Measurements from ENCODE around the gene CASP6. TPM values are rescaled to one million over a fixed set of nuclear protein-coding genes. Genes with fewer than 3 reads are reported as not detected.

The CASP6 gene
- total and polyA plus RNA-seq, 2 of the 8 experiments (the other 6 are each of a cell fraction or from before 2014, with no cell fraction given): 29.5 to 35.1 TPM

DNA sequence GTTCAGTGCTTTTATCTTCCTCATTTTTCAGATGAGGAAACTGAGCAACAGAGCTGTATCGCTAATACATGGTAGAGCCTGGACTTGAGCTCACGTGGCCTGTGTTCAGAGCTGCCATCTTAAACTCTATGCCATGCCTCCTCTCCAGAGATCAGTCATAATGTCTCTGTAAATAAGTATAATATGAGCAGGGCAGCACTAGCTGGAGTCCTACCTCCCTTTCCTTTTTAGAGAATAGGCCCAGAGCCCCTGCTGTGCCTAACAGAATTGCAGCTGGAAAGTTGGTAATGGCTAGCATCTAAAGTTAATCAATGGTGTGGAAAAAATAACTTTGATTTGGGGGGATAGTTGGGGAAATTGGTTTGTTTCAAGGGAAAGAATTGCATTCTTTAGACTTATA lies 20.4 kb downstream of the CASP6 start:
- Histone ChIP-seq H2AFZ (ENCODE audit: low read length) (no peak overlapping the region), H3K27ac (ENCODE audit: low read depth, low read length) (no peak overlapping the region), H3K9ac (replicated peaks in 1 of 4; ENCODE audit: extremely low read depth in 1 of 4, low read depth in 3 of 4, low read length in 3 of 4) (no peak overlapping the region), H3K79me1 (ENCODE audit: low read depth, low read length) (no peaks in the 10 kb centered on the region), H3K56ac (replicated peaks; ENCODE audit: insufficient read length, low read depth, low read length) (no peak overlapping the region), H3K79me2 (ENCODE audit: control insufficient read depth in 1 of 2, insufficient read depth in 2 of 2, low read length in 2 of 2) (no peaks in the 10 kb centered on the region), H2BK20ac (ENCODE audit: low read length) (no peak overlapping the region), H3K23ac (ENCODE audit: insufficient read length) (no peak overlapping the region), H4K8ac (ENCODE audit: extremely low read depth, insufficient read depth, low read length) (no peak overlapping the region), H3K4ac (replicated peaks; ENCODE audit: insufficient read length, low read depth, low read length) (no peak overlapping the region), H2BK120ac (replicated peaks; ENCODE audit: low read depth, low read length) (no peak overlapping the region), H3K18ac (ENCODE audit: extremely low read depth, low read length) (no peak overlapping the region; the same call in 1 of the 2 replicates), H2AK5ac (ENCODE audit: low read depth, low read length) (no peak overlapping the region), H3K23me2 (ENCODE audit: low read depth, low read length) (no peaks in the 10 kb centered on the region), H2BK5ac (ENCODE audit: low read depth, low read length) (no peak overlapping the region), H3K36me3 (ENCODE audit: control insufficient read depth in 2 of 4, insufficient read depth in 4 of 4, low read length in 3 of 4) (peaks cover 0 to 9% (median 1%) of the 10 kb centered on the region in 4 experiments; a peak in 2 of 8 replicates), H3K4me1 (replicated peaks in 1 of 4; ENCODE audit: control insufficient read depth in 3 of 4, insufficient read depth in 4 of 4, low read length in 3 of 4) (peaks cover 0 to 7% (median 3%) of the 10 kb centered on the region in 4 experiments; a peak in 3 of 7 replicates), H2BK15ac (ENCODE audit: low read length) (no peak overlapping the region), H2BK12ac (ENCODE audit: low read depth, low read length) (no peak overlapping the region), H3K9me3 (ENCODE audit: insufficient read depth in 2 of 2, low read depth in 1 of 2, low read length in 1 of 2) (peaks cover 0 to 15% of the 10 kb centered on the region in 2 experiments; a peak in 2 of 4 replicates), H3K4me3 (ENCODE audit: extremely low read depth in 1 of 4, insufficient read depth in 2 of 4, low read depth in 3 of 4, low read length in 4 of 4) (no peak overlapping the region), H4K5ac (ENCODE audit: insufficient read length, low read depth, low read length) (no peak overlapping the region), H4K91ac (replicated peaks; ENCODE audit: insufficient read length, low read length) (no peak overlapping the region), H3K27me3 (replicated peaks in 1 of 4; ENCODE audit: control insufficient read depth in 3 of 4, extremely low read depth in 1 of 4, insufficient read depth in 3 of 4, low read length in 3 of 4) (no peaks in the 10 kb centered on the region), H3K14ac (ENCODE audit: insufficient read length) (no peak overlapping the region), H4K20me1 (replicated peaks in 1 of 2; ENCODE audit: control insufficient read depth in 1 of 2, insufficient read depth in 2 of 2, low read length in 2 of 2) (no peaks in the 10 kb centered on the region), H3K4me2 (ENCODE audit: insufficient read depth in 1 of 2, low read depth in 2 of 2, low read length in 2 of 2) (peak overlapping the region; percentile 35 to 63; a peak in 2 of 4 replicates)
- TF ChIP-seq SIX5 (IDR thresholded peaks at IDR 0.05; ENCODE audit: low read depth, low read length) (no peak), BRCA1 (IDR thresholded peaks at IDR 0.05; ENCODE audit: low read depth, low read length) (no peak), KDM4A (IDR thresholded peaks at IDR 0.05; ENCODE audit: low read depth, low read length, severe bottlenecking) (no peak), BACH1 (IDR thresholded peaks at IDR 0.05; ENCODE audit: low read length) (no peak), RNF2 (IDR thresholded peaks at IDR 0.05; ENCODE audit: borderline replicate concordance, low read depth, low read length, missing control alignments, poor library complexity, severe bottlenecking) (no peak)
- TF ChIP-seq, protein P1, sequence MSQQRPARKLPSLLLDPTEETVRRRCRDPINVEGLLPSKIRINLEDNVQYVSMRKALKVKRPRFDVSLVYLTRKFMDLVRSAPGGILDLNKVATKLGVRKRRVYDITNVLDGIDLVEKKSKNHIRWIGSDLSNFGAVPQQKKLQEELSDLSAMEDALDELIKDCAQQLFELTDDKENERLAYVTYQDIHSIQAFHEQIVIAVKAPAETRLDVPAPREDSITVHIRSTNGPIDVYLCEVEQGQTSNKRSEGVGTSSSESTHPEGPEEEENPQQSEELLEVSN (IDR thresholded peaks at IDR 0.05): no peak
- TF ChIP-seq, protein P2, sequence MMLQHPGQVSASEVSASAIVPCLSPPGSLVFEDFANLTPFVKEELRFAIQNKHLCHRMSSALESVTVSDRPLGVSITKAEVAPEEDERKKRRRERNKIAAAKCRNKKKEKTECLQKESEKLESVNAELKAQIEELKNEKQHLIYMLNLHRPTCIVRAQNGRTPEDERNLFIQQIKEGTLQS (IDR thresholded peaks at IDR 0.05; ENCODE audit: insufficient read depth, low read depth, low read length): no peak
- FAIRE-seq (no peak), DNase-seq (ENCODE audit: low read depth in 1 of 2, low spot score in 2 of 2) (no peak)
- CTCF ChIA-PET (ENCODE audit: partially characterized antibody): interaction anchor here (0.6 to 1.6 kb wide), 5 partner anchors 16 to 250 kb away, joined by 3 to 4 read pairs (median 3); no protein-coding TSS in a partner anchor
- POLR2A ChIA-PET (ENCODE audit: partially characterized antibody): interaction anchor here (1.2 to 1.6 kb wide), 2 partner anchors 17 to 19 kb away, joined by 3 to 5 read pairs; no protein-coding TSS in a partner anchor
- 66% methylated on average over 2 of the region's 2 CpGs; no CpG with 5 or more reads in 1 of the 2 experiments for WGBS, 2 experiments (ENCODE audit: extremely low coverage in 1 of 2, insufficient coverage in 1 of 2, insufficient read length in 1 of 2, insufficient replicate concordance in 2 of 2, low coverage in 1 of 2, low lambda C conversion rate in 2 of 2, missing lambda C conversion rate in 1 of 2)
